NCI-H2227 (cell line): Measurements from ENCODE around the gene ICAM4.
"Not testable (repeated sequence)": the region's sequence is repeated elsewhere in the genome, so short reads cannot be mapped to it uniquely, and the experiment has no call there.

Experiments used
- DNase-seq: peaks from one replicate; lab custom pipeline; 2025; ENCODE audit not compliant: unreplicated experiment; lab: John Stamatoyannopoulos, UW

The ICAM4 gene

DNA sequence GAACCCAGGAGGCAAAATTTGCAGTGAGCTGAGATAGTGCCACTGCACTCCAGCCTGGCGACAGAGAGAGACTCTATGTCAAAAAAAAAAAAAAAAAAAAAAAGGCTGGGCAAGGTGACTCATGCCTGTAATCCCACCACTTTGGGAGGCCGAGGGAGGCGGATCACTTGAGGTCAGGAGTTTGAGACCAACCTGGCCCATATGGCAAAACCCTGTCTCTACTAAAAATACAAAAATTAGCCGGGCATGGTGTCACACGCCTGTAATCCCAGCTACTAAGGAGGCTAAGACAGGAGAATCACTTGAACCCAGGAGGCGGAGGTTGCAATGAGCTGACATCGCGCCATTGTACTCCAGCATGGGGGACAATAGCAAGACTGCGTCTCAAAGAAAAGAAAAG, 50.0 kb downstream of the ICAM4 start:
- DNase-seq: not testable (repeated sequence)
